GM12878 (cell line): ENCODE data around the gene WDHD1. TPM values are rescaled to one million over a fixed set of nuclear protein-coding genes. Genes with fewer than 3 reads are reported as not detected.

Experiments
- ATAC-seq: fragments of 200-7000 bp; cut with Tn5 transposase; 3 replicates; pipeline ENCODE4 v1.9.1; 2020; ENCODE audit warnings: mild to moderate bottlenecking, moderate library complexity
- BruUV-seq: library from RNA; stranded (reverse); fragments of 400-500 nt; replicated peaks from 2 replicates; lab custom pipeline; 2021; lab: Mats Ljungman, UMichigan
- CTCF ChIA-PET: fragments of 300-600 bp; sonication (Branson Sonifier 250); formaldehyde crosslinking; extraction: SDS; loops from one replicate; lab custom pipeline; 2021; ENCODE audit warnings: inconsistent platforms; lab: Yijun Ruan, JAX
- POLR2A ChIA-PET: fragments of 350-600 bp; formaldehyde crosslinking; extraction: SDS; loops from one replicate; lab custom pipeline; 2021; ENCODE audit warnings: inconsistent platforms; lab: Charles Lee
- RAD21 ChIA-PET: fragments of 300-600 bp; sonication (Branson Sonifier 250); formaldehyde crosslinking; loops from one replicate; lab custom pipeline; 2023; ENCODE audit warnings: antibody characterized with exemption; ENCODE audit not compliant: unreplicated experiment; lab: Charles Lee
- SMC1A ChIA-PET: fragments of 300-600 bp; sonication (Branson Sonifier 250); formaldehyde crosslinking; loops from one replicate; lab custom pipeline; 2023; ENCODE audit not compliant: unreplicated experiment, uncharacterized antibody; lab: Charles Lee
- DNase-seq: peaks from one replicate; pipeline ENCODE4 v3.0.0-alpha.2; 2011; ENCODE audit warnings: low read depth, low spot score
- FAIRE-seq: peaks from 3 replicates; lab custom pipeline; 2011; peaks lifted over from hg19 to GRCh38; lab: Jason Lieb, UNC
- H2AFZ ChIP-seq: 2 replicates; pipeline ENCODE4 v1.6.0; 2011; ENCODE audit warnings: low read depth, low read length, control low read depth; ENCODE audit not compliant: control insufficient read depth
- H3K27ac ChIP-seq: 2 replicates; pipeline ENCODE4 v1.5.1; 2011; ENCODE audit warnings: control low read depth; ENCODE audit not compliant: control insufficient read depth, insufficient read depth
- H3K27me3 ChIP-seq, 2 experiments: replicated peaks in 1 of 2; 2 replicates each; pipeline versions ENCODE4 v1.6.0 to v1.6.1; 2011; ENCODE audit warnings: low read length in 1 of 2; ENCODE audit not compliant: control insufficient read depth in 2 of 2, insufficient read depth in 2 of 2
- H3K36me3 ChIP-seq, 2 experiments: 2 replicates each; pipeline ENCODE4 v1.5.1; 2011; ENCODE audit warnings: low read length in 1 of 2; ENCODE audit not compliant: control insufficient read depth in 2 of 2, insufficient read depth in 2 of 2
- H3K4me1 ChIP-seq: 2 replicates; pipeline ENCODE4 v1.6.1; 2011; ENCODE audit warnings: mild to moderate bottlenecking, low read length, moderate library complexity, mixed read lengths; ENCODE audit not compliant: control insufficient read depth, insufficient read depth
- H3K4me2 ChIP-seq: 2 replicates; pipeline ENCODE4 v1.6.0; 2011; ENCODE audit warnings: control low read depth; ENCODE audit not compliant: control insufficient read depth, insufficient read depth
- H3K4me3 ChIP-seq: fragments of 200-600 bp; sonication (generic); 2 replicates; pipeline ENCODE4 v1.5.1; 2016
- H3K79me2 ChIP-seq: 2 replicates; pipeline ENCODE4 v1.6.0; 2011; ENCODE audit warnings: low read length; ENCODE audit not compliant: control insufficient read depth, insufficient read depth
- H3K9ac ChIP-seq: 2 replicates; pipeline ENCODE4 v1.8.0; 2011; ENCODE audit warnings: low read length, control low read depth, mixed read lengths; ENCODE audit not compliant: control insufficient read depth, insufficient read depth
- H3K9me3 ChIP-seq: replicated peaks from 3 replicates; pipeline ENCODE4 v1.5.1; 2011; ENCODE audit warnings: mild to moderate bottlenecking, low read length; ENCODE audit not compliant: control insufficient read depth, insufficient read depth
- H4K20me1 ChIP-seq: 2 replicates; pipeline ENCODE4 v1.6.0; 2011; ENCODE audit not compliant: control insufficient read depth, insufficient read depth
- CBFB ChIP-seq: IDR thresholded peaks from 2 replicates; pipeline ENCODE4 v1.6.1; 2016; ENCODE audit warnings: antibody characterized with exemption, low read depth
- ETV6 ChIP-seq, 2 experiments: fragments of 450-650 bp in 1 of 2; IDR thresholded peaks in 1 of 2; conservative IDR thresholded peaks in 1 of 2; 2 replicates each; pipeline ENCODE4 v1.6.1; 2014; ENCODE audit warnings: antibody characterized with exemption in 1 of 2, borderline replicate concordance in 1 of 2, low read depth in 1 of 2, mild to moderate bottlenecking in 1 of 2, moderate library complexity in 1 of 2
- FOXK2 ChIP-seq: fragments of 450-650 bp; IDR thresholded peaks from 2 replicates; pipeline ENCODE4 v1.6.1; 2017; ENCODE audit warnings: mild to moderate bottlenecking, moderate library complexity
- HCFC1 ChIP-seq: fragments of 150-350 bp; IDR thresholded peaks from 2 replicates; pipeline ENCODE4 v1.6.1; 2014; ENCODE audit warnings: low read length
- HDAC6 ChIP-seq: fragments of 200-600 bp; sonication (generic); IDR thresholded peaks from one replicate; pipeline ENCODE4 v1.8.0; 2017; ENCODE audit warnings: antibody characterized with exemption; ENCODE audit not compliant: unreplicated experiment
- IRF4 ChIP-seq: IDR thresholded peaks from 2 replicates; pipeline ENCODE4 v1.6.1; 2011; ENCODE audit warnings: low read depth, low read length
- JUND ChIP-seq: IDR thresholded peaks from 2 replicates; pipeline ENCODE4 v1.6.1; 2012; ENCODE audit warnings: low read depth, mild to moderate bottlenecking, low read length, improper control_type of control experiment, moderate library complexity
- KDM1A ChIP-seq: fragments of 200-600 bp; sonication (generic); IDR thresholded peaks from 2 replicates; pipeline ENCODE4 v1.6.1; 2016; ENCODE audit warnings: borderline replicate concordance
- MAX ChIP-seq: IDR thresholded peaks from 2 replicates; pipeline ENCODE4 v1.6.1; 2012; ENCODE audit warnings: low read depth, low read length, improper control_type of control experiment
- MTA3 ChIP-seq: IDR thresholded peaks from 2 replicates; pipeline ENCODE4 v1.6.1; 2012; ENCODE audit warnings: low read length, inconsistent platforms, borderline replicate concordance
- MYB ChIP-seq: fragments of 150-350 bp; IDR thresholded peaks from 2 replicates; pipeline ENCODE4 v1.6.1; 2014; ENCODE audit warnings: mild to moderate bottlenecking, low read depth, low read length, borderline replicate concordance
- POLR2A ChIP-seq: IDR thresholded peaks from 2 replicates; pipeline ENCODE4 v1.6.1; 2011; ENCODE audit warnings: low read depth, mild to moderate bottlenecking, low read length
- RELB ChIP-seq: fragments of 450-650 bp; IDR thresholded peaks from 2 replicates; pipeline ENCODE4 v1.6.1; 2017; ENCODE audit warnings: low read depth, mild to moderate bottlenecking, moderate library complexity
- SREBF1 ChIP-seq: IDR thresholded peaks from 2 replicates; pipeline ENCODE4 v1.6.1; 2012; ENCODE audit warnings: mild to moderate bottlenecking, low read length
- USF1 ChIP-seq: IDR thresholded peaks from 2 replicates; pipeline ENCODE4 v1.6.1; 2011; ENCODE audit warnings: borderline replicate concordance, low read depth, mild to moderate bottlenecking, moderate library complexity, mixed read lengths, low read length; ENCODE audit not compliant: insufficient read depth; ENCODE audit errors: extremely low read length
- ZBTB33 ChIP-seq: fragments of 450-650 bp; IDR thresholded peaks from 2 replicates; pipeline ENCODE4 v1.6.1; 2017; ENCODE audit warnings: mild to moderate bottlenecking
- WGBS: methylation state at CpG from one replicate; pipeline ENCODE4 v1.1.6; 2016; ENCODE audit warnings: low lambda C conversion rate; ENCODE audit not compliant: insufficient replicate concordance, insufficient coverage; ENCODE audit errors: missing lambda C conversion rate; 5-methylcytosine and 5-hydroxymethylcytosine counted together
- in situ Hi-C: fragments of 300-500 bp; cut with MboI; formaldehyde crosslinking; loops from 9 replicates; pipeline ENCODE4 v1.14.3; 2018; ENCODE audit warnings: mixed read lengths
- intact Hi-C: fragments of 100-400 bp; cut with micrococcal nuclease; formaldehyde crosslinking; loops from one replicate; pipeline ENCODE4 v1.14.2; 2022; ENCODE audit not compliant: unreplicated experiment
- polyA plus RNA-seq, 11 experiments: library from polyadenylated mRNA; depleted of rRNA in 4 of 11; unstranded in 6 of 11; stranded (reverse) in 5 of 11; fragments of >200 nt; fragmentation: Nextera tagmentation in 4 of 11; fragmentation: Illumina TruSeq in 1 of 11; extraction: Ambion mirVana in 4 of 11; extraction: Trizol in 1 of 11; gene quantifications; 1 replicate in 1 of 11; 2 replicates in 10 of 11; pipeline versions ENCODE4 v1.2.1 to v1.2.3, GENCODE V29; 2011 to 2016; ENCODE audit warnings: inconsistent platforms in 2 of 11, missing spikeins in 2 of 11, low read depth in 1 of 11
- total RNA-seq, 4 experiments: library from RNA; depleted of rRNA in 3 of 4; stranded (reverse); fragments of >200 nt in 3 of 4; fragmentation: Illumina TruSeq in 1 of 4; extraction: Trizol in 1 of 4; gene quantifications; 2 replicates each; pipeline versions ENCODE4 v1.2.1 to v1.2.3, GENCODE V29; 2013 to 2021

Gene WDHD1
- total and polyA plus RNA-seq, 10 of the 15 experiments (the other 5 are each of a cell fraction or from before 2014, with no cell fraction given), result 11.3 to 50.5 (median 32.6) TPM

- 98% methylated on average over 5 of the region's 5 CpGs for WGBS
- no peaks in the 10 kb centered on the region; the same call in none of the 2 replicates for H3K79me2 ChIP-seq
- intact Hi-C loops, result no loop called here
- H3K36me3 ChIP-seq, result peaks cover 0 to 4% of the 10 kb centered on the region in 2 experiments
- FAIRE-seq (no peak), ATAC-seq (no peak), DNase-seq (no peak)
- ChIA-PET POLR2A (interaction anchor here (1.3 to 1.4 kb wide), 2 partner anchors 15 to 29 kb away, joined by 3 read pairs; no protein-coding TSS in a partner anchor), SMC1A (interaction anchor here (1.0 to 4.9 kb wide), 2 partner anchors 10 to 14 kb away, joined by 3 to 42 read pairs; no protein-coding TSS in a partner anchor), RAD21 (interaction anchor here (5.2 kb wide), 1 partner anchor 15 kb away, joined by 68 read pairs; the partner anchor contains the start of genes SOCS4 and WDHD1), CTCF (interaction anchor here (1.8 to 4.4 kb wide), 2 partner anchors 8 to 14 kb away, joined by 11 to 44 read pairs; partner anchors contain the start of genes MAPK1IP1L, SOCS4 and WDHD1)
- no peak overlapping the region for H2AFZ ChIP-seq
- in situ Hi-C loops, result no loop called here
- H3K4me3 ChIP-seq, result no peak overlapping the region
- no peaks in the 10 kb centered on the region; the same call in 2 of the 3 replicates for H3K9me3 ChIP-seq
- no peak for TF ChIP-seq HDAC6
- TF ChIP-seq ETV6 (conservative IDR thresholded peaks at IDR 0.05 in 1 of 2, IDR thresholded peaks at IDR 0.05 in 1 of 2; ENCODE audit: borderline replicate concordance in 1 of 2, low read depth in 1 of 2), result no peak
- TF ChIP-seq SREBF1, result no peak
- TF ChIP-seq HCFC1, result no peak
- TF ChIP-seq CBFB, result no peak
- TF ChIP-seq USF1, result no peak
- no peak for TF ChIP-seq JUND
- TF ChIP-seq MTA3, result no peak
- TF ChIP-seq KDM1A, result no peak
- TF ChIP-seq FOXK2, result no peak
- no peak for TF ChIP-seq POLR2A
- no peak for TF ChIP-seq MYB
- no peak for TF ChIP-seq MAX
- no peak for TF ChIP-seq RELB
- TF ChIP-seq ZBTB33, result no peak
- TF ChIP-seq IRF4, result no peak
- no peaks in the 10 kb centered on the region for H4K20me1 ChIP-seq
- no peak overlapping the region for H3K27ac ChIP-seq
- TSS peak; percentile 34 for BruUV-seq
- H3K9ac ChIP-seq, result no peak overlapping the region
- H3K4me2 ChIP-seq, result no peak overlapping the region
- H3K27me3 ChIP-seq, result no peaks in the 10 kb centered on the region
- H3K4me1 ChIP-seq, result 0 out of 2 replicates have a peak, but pooled peaks cover 4% of the 10 kb centered on the region
These were observed 16.6 kb upstream of the WDHD1 start for GRCh38 chr14:55043528-55043927.
